HEK293T (cell line): ENCODE results near the gene SLC38A3.

ENCODE experiments used
- ELF4 ChIP-seq: fragments of 450-650 bp; IDR thresholded peaks from 2 replicates; pipeline ENCODE4 v1.6.1; 2017; ENCODE audit warnings: antibody characterized with exemption
- L3MBTL2 ChIP-seq: fragments of 450-650 bp; conservative IDR thresholded peaks from 2 replicates; pipeline ENCODE4 v1.6.1; 2016; ENCODE audit warnings: mild to moderate bottlenecking
- TARDBP ChIP-seq: fragments of 450-650 bp; IDR thresholded peaks from 2 replicates; pipeline ENCODE4 v1.6.1; 2016

GRCh38 chr3:50155891-50156290 is 49.2 kb upstream of the SLC38A3 start:
- TF ChIP-seq ELF4: no peak
- no peak for TF ChIP-seq L3MBTL2
- no peak for TF ChIP-seq TARDBP
